HepG2 (cell line): ENCODE measurements around the gene DENND1C. TPM values are rescaled to one million over a fixed set of nuclear protein-coding genes. Genes with fewer than 3 reads are reported as not detected.
A peak's percentile ranks its signal among the peaks of the same experiment; 100 is the strongest.

Experiments used
- ARID4A ChIP-seq: sonication (generic); formaldehyde crosslinking; IDR thresholded peaks from 2 replicates; pipeline ENCODE4 v1.5.0; 2020; ENCODE audit warnings: mild to moderate bottlenecking, missing genetic modification reagents, borderline replicate concordance
- ATF1 ChIP-seq: IDR thresholded peaks from 2 replicates; pipeline ENCODE4 v1.6.1; 2016; ENCODE audit warnings: mild to moderate bottlenecking, control low read depth
- CENPT ChIP-seq: sonication (generic); formaldehyde crosslinking; IDR thresholded peaks from 2 replicates; pipeline ENCODE4 v1.8.0; 2022; ENCODE audit warnings: low read depth, mild to moderate bottlenecking, moderate library complexity, missing genetic modification reagents
- CREB1 ChIP-seq, 2 experiments: fragments of 450-650 bp in 1 of 2; IDR thresholded peaks; 2 replicates each; pipeline ENCODE4 v1.6.1; 2016 to 2017; ENCODE audit warnings: control low read depth in 1 of 2, mild to moderate bottlenecking in 1 of 2, missing compliant biosample characterization in 1 of 2, missing genetic modification characterization in 1 of 2
- DNMT3B ChIP-seq: conservative IDR thresholded peaks from 2 replicates; pipeline ENCODE4 v1.6.1; 2016; ENCODE audit warnings: missing biosample characterization, control low read depth
- GTF3A ChIP-seq: sonication (generic); formaldehyde crosslinking; conservative IDR thresholded peaks from 2 replicates; pipeline ENCODE4 v1.4.0; 2020; ENCODE audit warnings: mild to moderate bottlenecking, missing genetic modification reagents
- KLF6 ChIP-seq: IDR thresholded peaks from 2 replicates; pipeline ENCODE4 v1.8.0; 2016; ENCODE audit warnings: missing biosample characterization, missing genetic modification reagents
- MIER2 ChIP-seq: IDR thresholded peaks from 2 replicates; pipeline ENCODE4 v1.6.1; 2016; ENCODE audit warnings: missing biosample characterization, missing genetic modification reagents
- MXD1 ChIP-seq: sonication (generic); formaldehyde crosslinking; IDR thresholded peaks from 2 replicates; pipeline ENCODE4 v1.4.0; 2020; ENCODE audit warnings: mild to moderate bottlenecking, missing genetic modification reagents
- NFIB ChIP-seq: sonication (generic); formaldehyde crosslinking; IDR thresholded peaks from 2 replicates; pipeline ENCODE4 v1.9.0; 2021; ENCODE audit warnings: missing genetic modification reagents, mild to moderate bottlenecking, borderline replicate concordance
- PAX8 ChIP-seq: sonication (generic); formaldehyde crosslinking; IDR thresholded peaks from 2 replicates; pipeline ENCODE4 v1.8.0; 2022; ENCODE audit warnings: mild to moderate bottlenecking, missing genetic modification reagents, borderline replicate concordance
- SP5 ChIP-seq: IDR thresholded peaks from 2 replicates; pipeline ENCODE4 v1.6.1; 2016; ENCODE audit warnings: low read depth, borderline replicate concordance
- THAP11 ChIP-seq: IDR thresholded peaks from 2 replicates; pipeline ENCODE4 v1.6.1; 2016; ENCODE audit warnings: missing biosample characterization, missing genetic modification reagents
- ZNF776 ChIP-seq: sonication (generic); formaldehyde crosslinking; IDR thresholded peaks from 2 replicates; pipeline ENCODE4 v1.4.0; 2020; ENCODE audit warnings: mild to moderate bottlenecking, missing genetic modification reagents
- polyA plus RNA-seq, 8 experiments: library from polyadenylated mRNA; depleted of rRNA in 3 of 8; stranded (reverse) in 7 of 8; unstranded in 1 of 8; fragments of >200 nt; fragmentation: Illumina TruSeq in 4 of 8; extraction: Trizol in 4 of 8; gene quantifications; 2 replicates each; pipeline versions ENCODE4 v1.2.1 to v1.2.3, GENCODE V29; 2011 to 2016; ENCODE audit warnings: low read depth in 4 of 8, missing spikeins in 1 of 8, mixed read lengths in 1 of 8; ENCODE audit not compliant: insufficient read depth in 1 of 8
- total RNA-seq, 5 experiments: library from RNA; depleted of rRNA; stranded (reverse); fragments of >200 nt; fragmentation: Illumina TruSeq; extraction: Trizol; gene quantifications; 2 replicates each; pipeline ENCODE4 v1.2.3, GENCODE V29; 2016; ENCODE audit warnings: low read depth in 1 of 5
- TF ChIP-seq, protein P1 (sequence below): sonication (generic); formaldehyde crosslinking; IDR thresholded peaks from 2 replicates; pipeline ENCODE4 v1.9.0; 2022; ENCODE audit warnings: missing genetic modification reagents, mild to moderate bottlenecking, borderline replicate concordance
- TF ChIP-seq, protein P2 (sequence below): sonication (generic); formaldehyde crosslinking; IDR thresholded peaks from 2 replicates; pipeline ENCODE4 v1.5.0; 2020; ENCODE audit warnings: mild to moderate bottlenecking, missing genetic modification reagents
- TF ChIP-seq, protein P3 (sequence below): sonication (generic); formaldehyde crosslinking; IDR thresholded peaks from 2 replicates; pipeline ENCODE4 v1.4.0; 2020; ENCODE audit warnings: mild to moderate bottlenecking, low read depth, missing genetic modification reagents

DENND1C gene
- total and polyA plus RNA-seq, 2 of the 13 experiments (the other 11 are each of a cell fraction or from before 2014, with no cell fraction given), result 0.04 to 0.73 TPM

DNA sequence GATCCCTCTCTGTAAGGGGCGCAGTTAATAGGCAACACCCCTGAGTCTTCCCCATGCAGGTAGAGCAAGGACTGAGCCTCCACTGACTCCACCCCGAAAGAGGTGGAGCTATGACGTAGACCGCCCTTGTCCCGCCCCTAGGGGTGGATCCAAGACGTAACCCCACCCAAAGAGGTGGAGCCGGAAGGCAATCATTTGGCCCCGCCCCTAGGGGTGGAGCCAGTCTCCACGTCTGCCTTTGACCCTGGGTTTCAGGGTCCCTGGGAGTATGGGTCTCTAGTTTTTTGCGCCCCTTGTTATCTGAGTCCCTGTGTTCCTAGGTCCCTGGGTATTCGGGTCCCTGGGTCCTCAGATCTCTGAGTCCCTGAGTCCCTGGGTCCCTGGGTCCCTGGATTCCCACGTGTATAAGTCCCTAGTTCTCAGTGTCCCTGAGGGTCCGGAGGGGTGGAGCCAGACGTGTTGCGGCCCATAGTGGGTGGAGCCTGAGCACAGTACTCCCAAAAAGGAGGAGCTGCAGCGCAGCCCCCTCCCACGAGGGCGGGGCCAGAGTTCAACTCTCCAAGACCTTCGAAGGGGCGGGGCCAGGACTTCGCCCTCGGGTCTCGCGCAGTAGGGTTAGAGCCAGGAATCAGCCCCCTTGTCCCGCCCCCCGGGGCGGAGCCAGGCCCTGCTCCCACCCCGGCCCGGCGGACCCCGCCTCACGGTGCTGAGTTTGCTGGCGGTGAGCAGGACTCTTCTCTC, 5.3 kb downstream of the DENND1C start (continued):
- TF ChIP-seq CREB1 (IDR thresholded peaks at IDR 0.05) (peak; percentile 88), CREB1 (CRISPR knock-in tag; IDR thresholded peaks at IDR 0.05) (peak; percentile 88), PAX8 (no peak), THAP11 (CRISPR knock-in tag) (0 out of 2 replicates have a peak, but pooled peaks have one; percentile 25), SP5 (CRISPR knock-in tag) (peak; percentile 27; the same call in 1 of the 2 replicates), MIER2 (0 out of 2 replicates have a peak, but pooled peaks have one; percentile 14), MXD1 (CRISPR knock-in tag) (no peak), NFIB (CRISPR knock-in tag) (no peak), DNMT3B (no peak), ARID4A (CRISPR knock-in tag) (peak; percentile 26; the same call in 1 of the 2 replicates), ZNF776 (CRISPR knock-in tag) (no peak), CENPT (CRISPR knock-in tag) (no peak), KLF6 (CRISPR knock-in tag) (no peak), ATF1 (CRISPR knock-in tag) (peak; percentile 63), GTF3A (CRISPR knock-in tag) (no peak)
- TF ChIP-seq, protein P1, sequence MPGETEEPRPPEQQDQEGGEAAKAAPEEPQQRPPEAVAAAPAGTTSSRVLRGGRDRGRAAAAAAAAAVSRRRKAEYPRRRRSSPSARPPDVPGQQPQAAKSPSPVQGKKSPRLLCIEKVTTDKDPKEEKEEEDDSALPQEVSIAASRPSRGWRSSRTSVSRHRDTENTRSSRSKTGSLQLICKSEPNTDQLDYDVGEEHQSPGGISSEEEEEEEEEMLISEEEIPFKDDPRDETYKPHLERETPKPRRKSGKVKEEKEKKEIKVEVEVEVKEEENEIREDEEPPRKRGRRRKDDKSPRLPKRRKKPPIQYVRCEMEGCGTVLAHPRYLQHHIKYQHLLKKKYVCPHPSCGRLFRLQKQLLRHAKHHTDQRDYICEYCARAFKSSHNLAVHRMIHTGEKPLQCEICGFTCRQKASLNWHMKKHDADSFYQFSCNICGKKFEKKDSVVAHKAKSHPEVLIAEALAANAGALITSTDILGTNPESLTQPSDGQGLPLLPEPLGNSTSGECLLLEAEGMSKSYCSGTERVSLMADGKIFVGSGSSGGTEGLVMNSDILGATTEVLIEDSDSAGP (CRISPR knock-in tag), result peak; percentile 19; the same call in 1 of the 2 replicates
- TF ChIP-seq, protein P2, sequence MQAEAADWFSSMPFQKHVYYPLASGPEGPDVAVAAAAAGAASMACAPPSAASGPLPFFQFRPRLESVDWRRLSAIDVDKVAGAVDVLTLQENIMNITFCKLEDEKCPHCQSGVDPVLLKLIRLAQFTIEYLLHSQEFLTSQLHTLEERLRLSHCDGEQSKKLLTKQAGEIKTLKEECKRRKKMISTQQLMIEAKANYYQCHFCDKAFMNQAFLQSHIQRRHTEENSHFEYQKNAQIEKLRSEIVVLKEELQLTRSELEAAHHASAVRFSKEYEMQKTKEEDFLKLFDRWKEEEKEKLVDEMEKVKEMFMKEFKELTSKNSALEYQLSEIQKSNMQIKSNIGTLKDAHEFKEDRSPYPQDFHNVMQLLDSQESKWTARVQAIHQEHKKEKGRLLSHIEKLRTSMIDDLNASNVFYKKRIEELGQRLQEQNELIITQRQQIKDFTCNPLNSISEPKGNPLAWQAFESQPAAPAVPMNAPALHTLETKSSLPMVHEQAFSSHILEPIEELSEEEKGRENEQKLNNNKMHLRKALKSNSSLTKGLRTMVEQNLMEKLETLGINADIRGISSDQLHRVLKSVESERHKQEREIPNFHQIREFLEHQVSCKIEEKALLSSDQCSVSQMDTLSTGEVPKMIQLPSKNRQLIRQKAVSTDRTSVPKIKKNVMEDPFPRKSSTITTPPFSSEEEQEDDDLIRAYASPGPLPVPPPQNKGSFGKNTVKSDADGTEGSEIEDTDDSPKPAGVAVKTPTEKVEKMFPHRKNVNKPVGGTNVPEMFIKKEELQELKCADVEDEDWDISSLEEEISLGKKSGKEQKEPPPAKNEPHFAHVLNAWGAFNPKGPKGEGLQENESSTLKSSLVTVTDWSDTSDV (CRISPR knock-in tag), result no peak
- TF ChIP-seq, protein P3, sequence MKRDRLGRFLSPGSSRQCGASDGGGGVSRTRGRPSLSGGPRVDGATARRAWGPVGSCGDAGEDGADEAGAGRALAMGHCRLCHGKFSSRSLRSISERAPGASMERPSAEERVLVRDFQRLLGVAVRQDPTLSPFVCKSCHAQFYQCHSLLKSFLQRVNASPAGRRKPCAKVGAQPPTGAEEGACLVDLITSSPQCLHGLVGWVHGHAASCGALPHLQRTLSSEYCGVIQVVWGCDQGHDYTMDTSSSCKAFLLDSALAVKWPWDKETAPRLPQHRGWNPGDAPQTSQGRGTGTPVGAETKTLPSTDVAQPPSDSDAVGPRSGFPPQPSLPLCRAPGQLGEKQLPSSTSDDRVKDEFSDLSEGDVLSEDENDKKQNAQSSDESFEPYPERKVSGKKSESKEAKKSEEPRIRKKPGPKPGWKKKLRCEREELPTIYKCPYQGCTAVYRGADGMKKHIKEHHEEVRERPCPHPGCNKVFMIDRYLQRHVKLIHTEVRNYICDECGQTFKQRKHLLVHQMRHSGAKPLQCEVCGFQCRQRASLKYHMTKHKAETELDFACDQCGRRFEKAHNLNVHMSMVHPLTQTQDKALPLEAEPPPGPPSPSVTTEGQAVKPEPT, result 0 out of 2 replicates have a peak, but pooled peaks have one; percentile 12
